PC-9 (cell line): ENCODE results near the gene HS6ST1.

Source experiments
- CTCF ChIP-seq: fragments of 200-600 bp; sonication (generic); conservative IDR thresholded peaks from 2 replicates; pipeline ENCODE4 v1.6.1; 2017; ENCODE audit warnings: mixed run types, antibody characterized with exemption, mild to moderate bottlenecking, moderate library complexity
- EZH2 ChIP-seq: fragments of 200-600 bp; sonication (generic); IDR thresholded peaks from 2 replicates; pipeline ENCODE4 v1.8.0; 2017; ENCODE audit warnings: antibody characterized with exemption, low read depth

GRCh38 chr2:128305555-128306080, 13.1 kb downstream of the HS6ST1 start:
- TF ChIP-seq CTCF (no peak; the same call in 1 of the 2 replicates), EZH2 (no peak)
